ENCODE measurements around the gene PSMD1. TPM values are rescaled to one million over a fixed set of nuclear protein-coding genes. Genes with fewer than 3 reads are reported as not detected.

Gene PSMD1
- total RNA-seq, 3 donors from 2014 or later (not counting 1 experiment from before 2014, with no cell fraction given): 44.1 to 54.9 (median 49.7) TPM

DNA sequence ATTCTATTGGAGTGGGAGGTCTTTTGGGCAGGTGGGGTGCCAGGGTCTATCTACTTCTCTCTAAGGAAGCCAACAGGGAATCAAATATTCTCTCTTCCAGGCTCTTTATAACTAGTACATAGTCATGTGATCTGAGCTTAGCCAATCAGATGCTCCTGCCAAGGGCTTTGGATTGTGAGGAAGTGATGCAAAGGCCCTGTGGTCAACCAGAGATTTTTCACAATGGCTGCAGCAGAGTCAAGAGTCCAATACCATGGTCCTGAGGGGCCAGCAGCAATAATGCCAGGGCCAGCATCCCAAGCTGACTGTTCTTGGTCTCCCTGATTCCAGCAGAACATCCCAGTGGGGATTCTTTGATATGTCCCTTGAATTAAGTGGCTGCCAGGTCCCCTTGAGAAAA lies 27.8 kb upstream of the PSMD1 start:
- TF ChIP-seq, protein P1, sequence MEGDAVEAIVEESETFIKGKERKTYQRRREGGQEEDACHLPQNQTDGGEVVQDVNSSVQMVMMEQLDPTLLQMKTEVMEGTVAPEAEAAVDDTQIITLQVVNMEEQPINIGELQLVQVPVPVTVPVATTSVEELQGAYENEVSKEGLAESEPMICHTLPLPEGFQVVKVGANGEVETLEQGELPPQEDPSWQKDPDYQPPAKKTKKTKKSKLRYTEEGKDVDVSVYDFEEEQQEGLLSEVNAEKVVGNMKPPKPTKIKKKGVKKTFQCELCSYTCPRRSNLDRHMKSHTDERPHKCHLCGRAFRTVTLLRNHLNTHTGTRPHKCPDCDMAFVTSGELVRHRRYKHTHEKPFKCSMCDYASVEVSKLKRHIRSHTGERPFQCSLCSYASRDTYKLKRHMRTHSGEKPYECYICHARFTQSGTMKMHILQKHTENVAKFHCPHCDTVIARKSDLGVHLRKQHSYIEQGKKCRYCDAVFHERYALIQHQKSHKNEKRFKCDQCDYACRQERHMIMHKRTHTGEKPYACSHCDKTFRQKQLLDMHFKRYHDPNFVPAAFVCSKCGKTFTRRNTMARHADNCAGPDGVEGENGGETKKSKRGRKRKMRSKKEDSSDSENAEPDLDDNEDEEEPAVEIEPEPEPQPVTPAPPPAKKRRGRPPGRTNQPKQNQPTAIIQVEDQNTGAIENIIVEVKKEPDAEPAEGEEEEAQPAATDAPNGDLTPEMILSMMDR (IDR thresholded peaks at IDR 0.05): no peak
- Histone ChIP-seq H3K36me3 (ENCODE audit: control insufficient read depth, insufficient read depth, low read length) (no peaks in the 10 kb centered on the region), H3K4me3 (ENCODE audit: low read length) (no peak overlapping the region), H3K9me3 (ENCODE audit: control insufficient read depth, insufficient read depth, low read length) (peaks cover 4% of the 10 kb centered on the region), H3K4me1 (ENCODE audit: control insufficient read depth, insufficient read depth, low read length) (no peaks in the 10 kb centered on the region), H3K27me3 (ENCODE audit: control insufficient read depth, insufficient read depth, low read length) (peaks cover 4% of the 10 kb centered on the region), H3K27ac (ENCODE audit: low read length) (no peak overlapping the region)
- Mint-ChIP-seq H3K4me1 (no peaks in the 10 kb centered on the region), H3K36me3 (no peaks in the 10 kb centered on the region), H3K4me3 (no peak overlapping the region), H3K9me3 (no peaks in the 10 kb centered on the region), H3K27me3 (ENCODE audit: low read depth in 2 of 2) (peaks cover 25 to 38% of the 10 kb centered on the region in 2 donors), H3K27ac (no peak overlapping the region)
- DNase-seq (no peak), ATAC-seq (no peak)
- intact Hi-C loops (cut with micrococcal nuclease): no loop called here

DNA sequence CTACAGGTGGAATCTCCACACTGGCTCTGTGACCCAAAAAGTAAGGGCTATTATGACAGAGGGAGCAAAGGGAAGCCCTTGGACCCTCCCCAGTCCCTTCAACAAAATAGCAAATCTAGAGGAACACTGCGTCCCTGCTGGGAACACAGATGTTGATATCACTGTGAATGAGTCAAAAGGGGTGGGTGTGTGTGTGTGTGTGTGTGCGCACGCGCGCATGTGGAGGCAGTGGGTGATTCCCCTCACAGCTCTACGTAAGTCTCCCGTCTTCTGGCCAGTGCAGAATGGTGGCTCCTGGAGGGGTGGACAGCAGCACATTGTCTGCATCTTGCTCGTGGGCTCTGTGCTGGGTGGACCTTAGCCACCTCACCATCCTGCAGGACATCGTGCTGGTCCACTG lies 27.1 kb upstream of the PSMD1 start:
- Histone ChIP-seq H3K27me3 (ENCODE audit: control insufficient read depth, insufficient read depth, low read length) (peaks cover 4% of the 10 kb centered on the region), H3K4me3 (ENCODE audit: low read length) (no peak overlapping the region), H3K27ac (ENCODE audit: low read length) (no peak overlapping the region), H3K36me3 (ENCODE audit: control insufficient read depth, insufficient read depth, low read length) (no peaks in the 10 kb centered on the region), H3K4me1 (ENCODE audit: control insufficient read depth, insufficient read depth, low read length) (no peaks in the 10 kb centered on the region), H3K9me3 (ENCODE audit: control insufficient read depth, insufficient read depth, low read length) (peaks cover 4% of the 10 kb centered on the region)
- H3K4me3 Mint-ChIP-seq: no peak overlapping the region
- 90% methylated on average over 9 of the region's 9 CpGs for WGBS (ENCODE audit: insufficient coverage)
- TF ChIP-seq, protein P1 (IDR thresholded peaks at IDR 0.05): no peak
- ATAC-seq: no peak
- no peaks in the 10 kb centered on the region for H3K9me3 Mint-ChIP-seq
- no peaks in the 10 kb centered on the region for H3K36me3 Mint-ChIP-seq
- no peak for DNase-seq
- H3K4me1 Mint-ChIP-seq: no peaks in the 10 kb centered on the region
- intact Hi-C loops (cut with micrococcal nuclease): no loop called here
- H3K27me3 Mint-ChIP-seq (ENCODE audit: low read depth in 2 of 2): peaks cover 30 to 38% of the 10 kb centered on the region in 2 donors
- no peak overlapping the region for H3K27ac Mint-ChIP-seq

DNA sequence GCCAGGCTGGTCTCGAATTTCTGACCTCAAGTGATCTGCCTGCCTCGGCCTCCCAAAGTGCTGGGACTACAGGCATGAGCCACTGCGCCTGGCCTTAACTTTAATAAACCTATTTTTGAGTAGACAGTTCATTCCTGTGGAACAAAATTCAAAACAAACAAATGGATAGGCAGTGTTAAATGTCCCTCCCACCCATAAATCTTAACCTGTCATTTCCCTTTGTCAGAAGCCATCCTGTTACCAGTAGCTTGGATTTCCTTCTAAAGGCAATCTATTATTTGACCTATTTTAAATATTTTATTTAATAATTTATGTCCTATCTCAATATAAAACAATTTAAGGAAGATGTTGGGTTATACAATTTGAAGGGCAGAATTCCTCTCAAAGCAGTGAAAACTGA lies 25.9 kb upstream of the PSMD1 start:
- H3K4me1 Mint-ChIP-seq: no peaks in the 10 kb centered on the region

More for the DNA sequence above, 25.9 kb upstream of the PSMD1 start:
- H3K9me3 ChIP-seq (ENCODE audit: control insufficient read depth, insufficient read depth, low read length): peaks cover 4% of the 10 kb centered on the region
- intact Hi-C loops (cut with micrococcal nuclease): no loop called here
- H3K9me3 Mint-ChIP-seq: no peaks in the 10 kb centered on the region
- H3K27ac ChIP-seq (ENCODE audit: low read length): no peak overlapping the region
- TF ChIP-seq, protein P1 (IDR thresholded peaks at IDR 0.05): no peak
- H3K27me3 Mint-ChIP-seq (ENCODE audit: low read depth in 2 of 2): peaks cover 32 to 37% of the 10 kb centered on the region in 2 donors
- peaks cover 7% of the 10 kb centered on the region for H3K27me3 ChIP-seq (ENCODE audit: control insufficient read depth, insufficient read depth, low read length)
- H3K4me3 Mint-ChIP-seq: no peak overlapping the region
- H3K4me1 ChIP-seq (ENCODE audit: control insufficient read depth, insufficient read depth, low read length): no peaks in the 10 kb centered on the region
- no peaks in the 10 kb centered on the region for H3K36me3 ChIP-seq (ENCODE audit: control insufficient read depth, insufficient read depth, low read length)
- no peak for ATAC-seq
- no peak overlapping the region for H3K4me3 ChIP-seq (ENCODE audit: low read length)
- WGBS (ENCODE audit: insufficient coverage): 76% methylated on average over 3 of the region's 3 CpGs
- H3K27ac Mint-ChIP-seq: no peak overlapping the region
- no peaks in the 10 kb centered on the region for H3K36me3 Mint-ChIP-seq
- no peak for DNase-seq

Measured in natural killer cell (primary cell).